GM23338 (cell line): ENCODE data around the gene SUSD2. TPM values are rescaled to one million over a fixed set of nuclear protein-coding genes. Genes with fewer than 3 reads are reported as not detected.

Experiments used
- ATAC-seq: fragments of 200-7000 bp; cut with Tn5 transposase; 3 replicates; pipeline ENCODE4 v1.9.1; 2020
- DNase-seq: peaks from one replicate; pipeline ENCODE4 v3.0.0-alpha.2; 2015; ENCODE audit warnings: low spot score
- H2AFZ ChIP-seq: fragments of 200-600 bp; sonication (generic); 2 replicates; pipeline ENCODE4 v1.8.0; 2016; ENCODE audit warnings: antibody characterized with exemption, mild to moderate bottlenecking, moderate library complexity
- H3F3A ChIP-seq: fragments of 200-600 bp; sonication (generic); replicated peaks from 2 replicates; pipeline ENCODE4 v1.8.0; 2017; ENCODE audit warnings: antibody characterized with exemption, mixed run types, low read depth
- H3K27ac ChIP-seq: fragments of 200-600 bp; sonication (generic); 2 replicates; pipeline ENCODE4 v1.6.1; 2016; ENCODE audit warnings: low read depth
- H3K27me3 ChIP-seq: fragments of 200-600 bp; sonication (generic); 2 replicates; pipeline ENCODE4 v1.8.0; 2016; ENCODE audit warnings: mild to moderate bottlenecking, mixed run types, moderate library complexity; ENCODE audit not compliant: insufficient read depth
- H3K36me3 ChIP-seq: fragments of 200-600 bp; sonication (generic); 2 replicates; pipeline ENCODE4 v1.8.0; 2016; ENCODE audit warnings: mild to moderate bottlenecking; ENCODE audit not compliant: insufficient read depth
- H3K4me1 ChIP-seq: fragments of 200-600 bp; sonication (generic); 2 replicates; pipeline ENCODE4 v1.8.0; 2016; ENCODE audit warnings: mild to moderate bottlenecking, moderate library complexity; ENCODE audit not compliant: insufficient read depth
- H3K4me2 ChIP-seq: fragments of 200-600 bp; sonication (generic); 2 replicates; pipeline ENCODE4 v1.7.1; 2017; ENCODE audit warnings: mixed run types
- H3K4me3 ChIP-seq: fragments of 200-600 bp; sonication (generic); 2 replicates; pipeline ENCODE4 v1.6.1; 2016; ENCODE audit warnings: mixed run types
- H3K79me2 ChIP-seq: fragments of 200-600 bp; sonication (generic); replicated peaks from 2 replicates; pipeline ENCODE4 v1.8.0; 2017; ENCODE audit warnings: mild to moderate bottlenecking; ENCODE audit not compliant: insufficient read depth
- H3K9me2 ChIP-seq: fragments of 200-600 bp; sonication (generic); 2 replicates; pipeline ENCODE4 v1.8.0; 2017; ENCODE audit not compliant: insufficient read depth
- H4K20me1 ChIP-seq: fragments of 200-600 bp; sonication (generic); replicated peaks from 2 replicates; pipeline ENCODE4 v1.8.0; 2017; ENCODE audit warnings: mild to moderate bottlenecking; ENCODE audit not compliant: insufficient read depth
- H3K27ac Mint-ChIP-seq: 2 replicates; pipeline ENCODE4 v1.8.0; 2020; ENCODE audit warnings: inconsistent platforms, mild to moderate bottlenecking, moderate library complexity, mixed read lengths
- H3K27me3 Mint-ChIP-seq: 3 replicates; pipeline ENCODE4 v1.8.0; 2022; ENCODE audit warnings: low read depth, mild to moderate bottlenecking, moderate library complexity, mixed read lengths, inconsistent platforms; ENCODE audit not compliant: insufficient read depth, poor library complexity
- H3K36me3 Mint-ChIP-seq: 3 replicates; pipeline ENCODE4 v1.8.0; 2021; ENCODE audit warnings: low read depth, mild to moderate bottlenecking, inconsistent platforms, moderate library complexity, mixed read lengths
- H3K4me1 Mint-ChIP-seq: 3 replicates; pipeline ENCODE4 v1.8.0; 2020; ENCODE audit warnings: mild to moderate bottlenecking, inconsistent platforms, mixed read lengths
- H3K4me3 Mint-ChIP-seq: 3 replicates; pipeline ENCODE4 v1.8.0; 2021; ENCODE audit warnings: moderate library complexity, mild to moderate bottlenecking, inconsistent platforms, mixed read lengths
- H3K9me3 Mint-ChIP-seq: 3 replicates; pipeline ENCODE4 v1.8.0; 2020; ENCODE audit warnings: moderate library complexity, mild to moderate bottlenecking, inconsistent platforms, mixed read lengths
- CREB1 ChIP-seq: fragments of 250-450 bp; sonication (Bioruptor Pico); IDR thresholded peaks from 2 replicates; pipeline ENCODE4 v1.5.0; 2020; ENCODE audit warnings: low read depth, mild to moderate bottlenecking, moderate library complexity
- ETS1 ChIP-seq: IDR thresholded peaks from 2 replicates; pipeline ENCODE4 v1.6.1; 2016; ENCODE audit warnings: antibody characterized with exemption
- EZH2 ChIP-seq: fragments of 200-600 bp; sonication (generic); IDR thresholded peaks from one replicate; pipeline ENCODE4 v1.8.0; 2017; ENCODE audit warnings: antibody characterized with exemption, mild to moderate bottlenecking, low read depth; ENCODE audit not compliant: unreplicated experiment
- EZH2phosphoT487 ChIP-seq: fragments of 200-600 bp; sonication (generic); IDR thresholded peaks from one replicate; pipeline ENCODE4 v1.8.1; 2018; ENCODE audit warnings: antibody characterized with exemption; ENCODE audit not compliant: unreplicated experiment
- POLR2AphosphoS5 ChIP-seq: IDR thresholded peaks from 2 replicates; pipeline ENCODE4 v1.6.1; 2016; ENCODE audit warnings: antibody characterized with exemption, low read depth
- STAT1 ChIP-seq: IDR thresholded peaks from one replicate; pipeline ENCODE4 v1.6.1; 2016; ENCODE audit warnings: antibody characterized with exemption; ENCODE audit not compliant: unreplicated experiment
- ZNF114 ChIP-seq: fragments of 250-450 bp; sonication (Bioruptor Pico); IDR thresholded peaks from 2 replicates; pipeline ENCODE4 v1.5.0; 2020; ENCODE audit warnings: mild to moderate bottlenecking, moderate library complexity
- ZNF331 ChIP-seq: fragments of 250-450 bp; sonication (Bioruptor Pico); IDR thresholded peaks from 2 replicates; pipeline ENCODE4 v1.5.0; 2020; ENCODE audit warnings: low read depth, mild to moderate bottlenecking, moderate library complexity
- polyA plus RNA-seq: library from polyadenylated mRNA; unstranded; fragments of >200 nt; fragmentation: Nextera tagmentation; extraction: Ambion mirVana; gene quantifications from 2 replicates; pipeline ENCODE4 v1.2.1, GENCODE V29; 2016
- total RNA-seq: library from RNA; depleted of rRNA; stranded (reverse); fragments of >200 nt; shearing (Covaris generic); gene quantifications from 2 replicates; pipeline ENCODE4 v1.2.3, GENCODE V29; 2014
- TF ChIP-seq, protein P1 (sequence below), 2 experiments: fragments of 200-600 bp in 1 of 2; sonication (generic) in 1 of 2; conservative IDR thresholded peaks; 2 replicates each; pipeline versions ENCODE4 v1.5.1 to v1.6.1; 2016 to 2017; ENCODE audit warnings: antibody characterized with exemption in 2 of 2, low read depth in 2 of 2, mild to moderate bottlenecking in 2 of 2, moderate library complexity in 1 of 2
- TF ChIP-seq, protein P2 (sequence below): fragments of 250-450 bp; sonication (Bioruptor Pico); IDR thresholded peaks from 2 replicates; pipeline ENCODE4 v1.5.0; 2020; ENCODE audit warnings: mild to moderate bottlenecking, moderate library complexity

The SUSD2 gene
- total and polyA plus RNA-seq, 2 experiments from 2014 or later, result 0.74 to 2.1 TPM

- DNase-seq (peak; percentile 75), ATAC-seq (peak; percentile 85)
- no peak for TF ChIP-seq STAT1
- no peak for TF ChIP-seq CREB1 (CRISPR knock-in tag)
- 0 out of 2 replicates have a peak, but pooled peaks have one; percentile 26 for TF ChIP-seq ETS1
- TF ChIP-seq ZNF114 (CRISPR knock-in tag), result no peak
- H3K79me2 ChIP-seq, result no peaks in the 10 kb centered on the region
- H3K36me3 ChIP-seq, result no peaks in the 10 kb centered on the region
- H3K27me3 Mint-ChIP-seq, result peaks cover 28% of the 10 kb centered on the region
- H3K27ac ChIP-seq, result peak overlapping the region; percentile 94
- peak overlapping the region; percentile 53; the same call in 1 of the 2 replicates for H3K4me2 ChIP-seq
- H3K36me3 Mint-ChIP-seq, result peaks cover 2% of the 10 kb centered on the region; the same call in 2 of the 3 replicates
- H3K4me3 ChIP-seq, result no peak overlapping the region
- H4K20me1 ChIP-seq, result no peaks in the 10 kb centered on the region
- H3F3A ChIP-seq, result no peaks in the 10 kb centered on the region
- H3K4me1 ChIP-seq, result peaks cover 24% of the 10 kb centered on the region
- no peaks in the 10 kb centered on the region for H3K9me3 Mint-ChIP-seq
- H3K9me2 ChIP-seq, result no peaks in the 10 kb centered on the region
- no peak overlapping the region for H2AFZ ChIP-seq
- peak overlapping the region; percentile 64 for H3K27ac Mint-ChIP-seq
- H3K4me1 Mint-ChIP-seq, result peaks cover 28% of the 10 kb centered on the region
- peak overlapping the region; percentile 10; the same call in 1 of the 3 replicates for H3K4me3 Mint-ChIP-seq
- no peaks in the 10 kb centered on the region for H3K27me3 ChIP-seq
Measured at GRCh38 chr22:24146194-24146616, 35.1 kb upstream of the SUSD2 start.

DNA sequence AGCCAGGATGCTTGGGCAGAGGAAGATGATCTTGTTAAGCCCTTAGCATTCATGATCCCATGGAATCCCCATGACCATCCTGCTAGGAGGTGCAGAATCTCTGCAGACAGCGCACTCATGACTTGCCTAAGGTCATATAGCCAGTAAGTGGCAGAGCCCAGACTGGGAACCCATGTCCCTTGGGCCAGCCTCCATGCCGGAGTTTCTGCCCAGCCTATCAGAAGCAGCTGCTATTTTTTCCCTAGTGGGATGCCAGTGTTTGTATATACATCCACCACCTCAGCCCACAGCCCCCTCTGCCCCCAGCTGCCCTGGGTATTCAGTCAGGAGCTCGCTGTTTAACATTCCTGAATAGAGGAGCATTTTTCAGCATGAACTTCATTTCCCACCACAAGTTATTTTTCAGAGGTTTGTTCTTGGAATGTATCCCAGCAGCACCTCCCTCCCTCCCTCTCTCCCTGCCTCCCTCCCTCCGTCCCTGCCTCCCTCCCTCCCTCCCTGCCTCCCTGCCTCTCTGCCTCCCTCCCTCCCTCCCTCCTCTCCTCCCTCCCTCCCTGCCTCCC, 34.4 kb upstream of the SUSD2 start:
- Histone ChIP-seq H3K79me2 (no peaks in the 10 kb centered on the region), H3K4me3 (no peak overlapping the region), H3K36me3 (no peaks in the 10 kb centered on the region), H3K4me2 (peak overlapping the region; percentile 53), H3K4me1 (peaks cover 24% of the 10 kb centered on the region), H3K9me2 (no peaks in the 10 kb centered on the region), H3K27ac (peak overlapping the region; percentile 94), H2AFZ (no peak overlapping the region), H3F3A (no peaks in the 10 kb centered on the region), H3K27me3 (no peaks in the 10 kb centered on the region), H4K20me1 (no peaks in the 10 kb centered on the region)
- peaks cover 30% of the 10 kb centered on the region for H3K4me1 Mint-ChIP-seq
- H3K4me3 Mint-ChIP-seq, result no peak overlapping the region
- H3K9me3 Mint-ChIP-seq, result no peaks in the 10 kb centered on the region
- H3K27me3 Mint-ChIP-seq, result peaks cover 26% of the 10 kb centered on the region
- peaks cover 2% of the 10 kb centered on the region; the same call in 2 of the 3 replicates for H3K36me3 Mint-ChIP-seq
- no peak overlapping the region for H3K27ac Mint-ChIP-seq
- DNase-seq, result peak; percentile 42
- peak; percentile 30 for ATAC-seq
- TF ChIP-seq, protein P1, sequence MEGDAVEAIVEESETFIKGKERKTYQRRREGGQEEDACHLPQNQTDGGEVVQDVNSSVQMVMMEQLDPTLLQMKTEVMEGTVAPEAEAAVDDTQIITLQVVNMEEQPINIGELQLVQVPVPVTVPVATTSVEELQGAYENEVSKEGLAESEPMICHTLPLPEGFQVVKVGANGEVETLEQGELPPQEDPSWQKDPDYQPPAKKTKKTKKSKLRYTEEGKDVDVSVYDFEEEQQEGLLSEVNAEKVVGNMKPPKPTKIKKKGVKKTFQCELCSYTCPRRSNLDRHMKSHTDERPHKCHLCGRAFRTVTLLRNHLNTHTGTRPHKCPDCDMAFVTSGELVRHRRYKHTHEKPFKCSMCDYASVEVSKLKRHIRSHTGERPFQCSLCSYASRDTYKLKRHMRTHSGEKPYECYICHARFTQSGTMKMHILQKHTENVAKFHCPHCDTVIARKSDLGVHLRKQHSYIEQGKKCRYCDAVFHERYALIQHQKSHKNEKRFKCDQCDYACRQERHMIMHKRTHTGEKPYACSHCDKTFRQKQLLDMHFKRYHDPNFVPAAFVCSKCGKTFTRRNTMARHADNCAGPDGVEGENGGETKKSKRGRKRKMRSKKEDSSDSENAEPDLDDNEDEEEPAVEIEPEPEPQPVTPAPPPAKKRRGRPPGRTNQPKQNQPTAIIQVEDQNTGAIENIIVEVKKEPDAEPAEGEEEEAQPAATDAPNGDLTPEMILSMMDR (conservative IDR thresholded peaks at IDR 0.05; ENCODE audit: low read depth in 2 of 2), result no peak
- TF ChIP-seq, protein P2, sequence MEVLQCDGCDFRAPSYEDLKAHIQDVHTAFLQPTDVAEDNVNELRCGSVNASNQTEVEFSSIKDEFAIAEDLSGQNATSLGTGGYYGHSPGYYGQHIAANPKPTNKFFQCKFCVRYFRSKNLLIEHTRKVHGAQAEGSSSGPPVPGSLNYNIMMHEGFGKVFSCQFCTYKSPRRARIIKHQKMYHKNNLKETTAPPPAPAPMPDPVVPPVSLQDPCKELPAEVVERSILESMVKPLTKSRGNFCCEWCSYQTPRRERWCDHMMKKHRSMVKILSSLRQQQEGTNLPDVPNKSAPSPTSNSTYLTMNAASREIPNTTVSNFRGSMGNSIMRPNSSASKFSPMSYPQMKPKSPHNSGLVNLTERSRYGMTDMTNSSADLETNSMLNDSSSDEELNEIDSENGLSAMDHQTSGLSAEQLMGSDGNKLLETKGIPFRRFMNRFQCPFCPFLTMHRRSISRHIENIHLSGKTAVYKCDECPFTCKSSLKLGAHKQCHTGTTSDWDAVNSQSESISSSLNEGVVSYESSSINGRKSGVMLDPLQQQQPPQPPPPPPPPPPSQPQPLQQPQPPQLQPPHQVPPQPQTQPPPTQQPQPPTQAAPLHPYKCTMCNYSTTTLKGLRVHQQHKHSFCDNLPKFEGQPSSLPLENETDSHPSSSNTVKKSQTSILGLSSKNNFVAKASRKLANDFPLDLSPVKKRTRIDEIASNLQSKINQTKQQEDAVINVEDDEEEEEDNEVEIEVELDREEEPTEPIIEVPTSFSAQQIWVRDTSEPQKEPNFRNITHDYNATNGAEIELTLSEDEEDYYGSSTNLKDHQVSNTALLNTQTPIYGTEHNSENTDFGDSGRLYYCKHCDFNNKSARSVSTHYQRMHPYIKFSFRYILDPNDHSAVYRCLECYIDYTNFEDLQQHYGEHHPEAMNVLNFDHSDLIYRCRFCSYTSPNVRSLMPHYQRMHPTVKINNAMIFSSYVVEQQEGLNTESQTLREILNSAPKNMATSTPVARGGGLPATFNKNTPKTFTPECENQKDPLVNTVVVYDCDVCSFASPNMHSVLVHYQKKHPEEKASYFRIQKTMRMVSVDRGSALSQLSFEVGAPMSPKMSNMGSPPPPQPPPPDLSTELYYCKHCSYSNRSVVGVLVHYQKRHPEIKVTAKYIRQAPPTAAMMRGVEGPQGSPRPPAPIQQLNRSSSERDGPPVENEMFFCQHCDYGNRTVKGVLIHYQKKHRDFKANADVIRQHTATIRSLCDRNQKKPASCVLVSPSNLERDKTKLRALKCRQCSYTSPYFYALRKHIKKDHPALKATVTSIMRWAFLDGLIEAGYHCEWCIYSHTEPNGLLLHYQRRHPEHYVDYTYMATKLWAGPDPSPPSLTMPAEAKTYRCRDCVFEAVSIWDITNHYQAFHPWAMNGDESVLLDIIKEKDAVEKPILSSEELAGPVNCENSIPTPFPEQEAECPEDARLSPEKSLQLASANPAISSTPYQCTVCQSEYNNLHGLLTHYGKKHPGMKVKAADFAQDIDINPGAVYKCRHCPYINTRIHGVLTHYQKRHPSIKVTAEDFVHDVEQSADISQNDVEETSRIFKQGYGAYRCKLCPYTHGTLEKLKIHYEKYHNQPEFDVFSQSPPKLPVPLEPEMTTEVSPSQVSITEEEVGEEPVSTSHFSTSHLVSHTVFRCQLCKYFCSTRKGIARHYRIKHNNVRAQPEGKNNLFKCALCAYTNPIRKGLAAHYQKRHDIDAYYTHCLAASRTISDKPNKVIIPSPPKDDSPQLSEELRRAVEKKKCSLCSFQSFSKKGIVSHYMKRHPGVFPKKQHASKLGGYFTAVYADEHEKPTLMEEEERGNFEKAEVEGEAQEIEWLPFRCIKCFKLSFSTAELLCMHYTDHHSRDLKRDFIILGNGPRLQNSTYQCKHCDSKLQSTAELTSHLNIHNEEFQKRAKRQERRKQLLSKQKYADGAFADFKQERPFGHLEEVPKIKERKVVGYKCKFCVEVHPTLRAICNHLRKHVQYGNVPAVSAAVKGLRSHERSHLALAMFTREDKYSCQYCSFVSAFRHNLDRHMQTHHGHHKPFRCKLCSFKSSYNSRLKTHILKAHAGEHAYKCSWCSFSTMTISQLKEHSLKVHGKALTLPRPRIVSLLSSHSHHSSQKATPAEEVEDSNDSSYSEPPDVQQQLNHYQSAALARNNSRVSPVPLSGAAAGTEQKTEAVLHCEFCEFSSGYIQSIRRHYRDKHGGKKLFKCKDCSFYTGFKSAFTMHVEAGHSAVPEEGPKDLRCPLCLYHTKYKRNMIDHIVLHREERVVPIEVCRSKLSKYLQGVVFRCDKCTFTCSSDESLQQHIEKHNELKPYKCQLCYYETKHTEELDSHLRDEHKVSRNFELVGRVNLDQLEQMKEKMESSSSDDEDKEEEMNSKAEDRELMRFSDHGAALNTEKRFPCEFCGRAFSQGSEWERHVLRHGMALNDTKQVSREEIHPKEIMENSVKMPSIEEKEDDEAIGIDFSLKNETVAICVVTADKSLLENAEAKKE, result no peak
- TF ChIP-seq EZH2 (no peak), CREB1 (CRISPR knock-in tag) (no peak), ETS1 (no peak), ZNF331 (no peak), POLR2AphosphoS5 (no peak), EZH2phosphoT487 (no peak)
